SK-N-SH treated with all-trans-retinoic acid at 6 μM for 48 hours (cell line): Measurements from ENCODE around the gene GRID2IP.

ENCODE experiments used
- ATAC-seq: fragments of 200-7000 bp; cut with Tn5 transposase; 3 replicates; pipeline ENCODE4 v1.9.1; 2020; ENCODE audit warnings: mild to moderate bottlenecking, moderate library complexity
- BACH2 ChIP-seq: fragments of 250-450 bp; sonication (Bioruptor Pico); IDR thresholded peaks from 2 replicates; pipeline ENCODE4 v1.9.0; 2021; ENCODE audit warnings: mild to moderate bottlenecking, borderline replicate concordance
- CSDC2 ChIP-seq: fragments of 250-450 bp; sonication (Bioruptor Pico); IDR thresholded peaks from 2 replicates; pipeline ENCODE4 v1.5.0; 2020; ENCODE audit warnings: mild to moderate bottlenecking, moderate library complexity
- ESRRG ChIP-seq: fragments of 250-450 bp; sonication (Bioruptor Pico); IDR thresholded peaks from 2 replicates; pipeline ENCODE4 v1.6.1; 2021; ENCODE audit warnings: mild to moderate bottlenecking
- GLIS3 ChIP-seq: fragments of 250-450 bp; sonication (Bioruptor Pico); IDR thresholded peaks from 2 replicates; pipeline ENCODE4 v1.5.0; 2020; ENCODE audit warnings: mild to moderate bottlenecking, moderate library complexity
- ISL1 ChIP-seq: fragments of 250-450 bp; sonication (Bioruptor Pico); IDR thresholded peaks from 2 replicates; pipeline ENCODE4 v2.1.2; 2022; ENCODE audit warnings: mild to moderate bottlenecking, moderate library complexity
- OSR1 ChIP-seq: fragments of 250-450 bp; sonication (Bioruptor Pico); IDR thresholded peaks from 2 replicates; pipeline ENCODE4 v1.8.0; 2022; ENCODE audit warnings: moderate library complexity, mild to moderate bottlenecking, inconsistent platforms
- PPARA ChIP-seq: fragments of 250-450 bp; sonication (Bioruptor Pico); IDR thresholded peaks from 2 replicates; pipeline ENCODE4 v1.5.0; 2020; ENCODE audit warnings: mild to moderate bottlenecking, borderline replicate concordance
- RARB ChIP-seq: fragments of 250-450 bp; sonication (Bioruptor Pico); IDR thresholded peaks from 2 replicates; pipeline ENCODE4 v1.8.0; 2021; ENCODE audit warnings: mild to moderate bottlenecking, moderate library complexity
- SNAI2 ChIP-seq: fragments of 250-450 bp; sonication (Bioruptor Pico); IDR thresholded peaks from 2 replicates; pipeline ENCODE4 v1.5.0; 2020; ENCODE audit warnings: mild to moderate bottlenecking, moderate library complexity
- TCF4 ChIP-seq: fragments of 250-450 bp; sonication (Bioruptor Pico); IDR thresholded peaks from 2 replicates; pipeline ENCODE4 v1.8.0; 2021; ENCODE audit warnings: mild to moderate bottlenecking, moderate library complexity, borderline replicate concordance
- TOX ChIP-seq: fragments of 250-450 bp; sonication (Bioruptor Pico); IDR thresholded peaks from 2 replicates; pipeline ENCODE4 v1.8.0; 2021; ENCODE audit warnings: mild to moderate bottlenecking, moderate library complexity, borderline replicate concordance
- ZC3H10 ChIP-seq: fragments of 250-450 bp; sonication (Bioruptor Pico); IDR thresholded peaks from 2 replicates; pipeline ENCODE4 v1.5.1; 2021; ENCODE audit warnings: mild to moderate bottlenecking, moderate library complexity
- ZFP3 ChIP-seq: fragments of 250-450 bp; sonication (Bioruptor Pico); IDR thresholded peaks from 2 replicates; pipeline ENCODE4 v1.5.0; 2020; ENCODE audit warnings: mild to moderate bottlenecking, moderate library complexity
- ZFP30 ChIP-seq: fragments of 450-650 bp; formaldehyde crosslinking; IDR thresholded peaks from 2 replicates; pipeline ENCODE4 v1.5.0; 2022; ENCODE audit warnings: mild to moderate bottlenecking, moderate library complexity
- ZNF565 ChIP-seq: fragments of 450-650 bp; formaldehyde crosslinking; conservative IDR thresholded peaks from 2 replicates; pipeline ENCODE4 v1.5.0; 2020; ENCODE audit warnings: low read depth, mild to moderate bottlenecking, moderate library complexity
- ZNF8 ChIP-seq: fragments of 450-650 bp; formaldehyde crosslinking; IDR thresholded peaks from 2 replicates; pipeline ENCODE4 v1.5.0; 2020; ENCODE audit warnings: mild to moderate bottlenecking, moderate library complexity
- TF ChIP-seq, protein P1 (sequence below): fragments of 250-450 bp; sonication (Bioruptor Pico); IDR thresholded peaks from 2 replicates; pipeline ENCODE4 v1.8.0; 2020; ENCODE audit warnings: mild to moderate bottlenecking, moderate library complexity, borderline replicate concordance
- TF ChIP-seq, protein P2 (sequence below): fragments of 250-450 bp; sonication (Bioruptor Pico); IDR thresholded peaks from 2 replicates; pipeline ENCODE4 v1.5.1; 2020; ENCODE audit warnings: low read depth, mild to moderate bottlenecking, moderate library complexity
- TF ChIP-seq, protein P3 (sequence below): fragments of 250-450 bp; sonication (Bioruptor Pico); IDR thresholded peaks from 2 replicates; pipeline ENCODE4 v1.5.0; 2020; ENCODE audit warnings: mild to moderate bottlenecking, moderate library complexity
- TF ChIP-seq, protein P4 (sequence below): fragments of 250-450 bp; sonication (Bioruptor Pico); IDR thresholded peaks from 2 replicates; pipeline ENCODE4 v1.8.0; 2021; ENCODE audit warnings: low read depth, mild to moderate bottlenecking, moderate library complexity, borderline replicate concordance

The GRID2IP gene

DNA sequence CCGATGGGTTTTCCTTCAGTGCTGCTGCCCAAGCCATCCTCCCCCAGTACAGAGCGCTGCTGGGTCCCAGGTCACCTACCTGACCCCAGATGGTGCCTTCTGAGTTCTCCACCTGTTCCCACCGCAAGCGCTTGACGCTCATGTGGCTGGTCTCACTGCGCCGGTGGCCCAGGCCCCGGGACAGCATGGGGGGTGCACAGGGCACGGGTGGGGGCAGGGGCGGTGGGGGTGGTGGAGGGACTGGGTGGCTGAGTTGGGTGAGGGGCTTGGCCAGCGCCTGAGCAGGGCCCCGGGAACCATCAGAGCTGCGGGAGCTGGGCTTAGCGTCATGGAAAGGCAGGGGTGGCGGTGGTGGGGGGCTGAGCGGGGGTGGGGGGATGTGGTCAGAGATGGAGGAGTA lies 43.4 kb downstream of the GRID2IP start:
- TF ChIP-seq ZFP3 = no peak
- TF ChIP-seq TOX (CRISPR knock-in tag) = no peak
- TF ChIP-seq, protein P1, sequence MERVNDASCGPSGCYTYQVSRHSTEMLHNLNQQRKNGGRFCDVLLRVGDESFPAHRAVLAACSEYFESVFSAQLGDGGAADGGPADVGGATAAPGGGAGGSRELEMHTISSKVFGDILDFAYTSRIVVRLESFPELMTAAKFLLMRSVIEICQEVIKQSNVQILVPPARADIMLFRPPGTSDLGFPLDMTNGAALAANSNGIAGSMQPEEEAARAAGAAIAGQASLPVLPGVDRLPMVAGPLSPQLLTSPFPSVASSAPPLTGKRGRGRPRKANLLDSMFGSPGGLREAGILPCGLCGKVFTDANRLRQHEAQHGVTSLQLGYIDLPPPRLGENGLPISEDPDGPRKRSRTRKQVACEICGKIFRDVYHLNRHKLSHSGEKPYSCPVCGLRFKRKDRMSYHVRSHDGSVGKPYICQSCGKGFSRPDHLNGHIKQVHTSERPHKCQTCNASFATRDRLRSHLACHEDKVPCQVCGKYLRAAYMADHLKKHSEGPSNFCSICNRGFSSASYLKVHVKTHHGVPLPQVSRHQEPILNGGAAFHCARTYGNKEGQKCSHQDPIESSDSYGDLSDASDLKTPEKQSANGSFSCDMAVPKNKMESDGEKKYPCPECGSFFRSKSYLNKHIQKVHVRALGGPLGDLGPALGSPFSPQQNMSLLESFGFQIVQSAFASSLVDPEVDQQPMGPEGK (CRISPR knock-in tag) = no peak
- TF ChIP-seq ZC3H10 (CRISPR knock-in tag) = no peak
- TF ChIP-seq, protein P2, sequence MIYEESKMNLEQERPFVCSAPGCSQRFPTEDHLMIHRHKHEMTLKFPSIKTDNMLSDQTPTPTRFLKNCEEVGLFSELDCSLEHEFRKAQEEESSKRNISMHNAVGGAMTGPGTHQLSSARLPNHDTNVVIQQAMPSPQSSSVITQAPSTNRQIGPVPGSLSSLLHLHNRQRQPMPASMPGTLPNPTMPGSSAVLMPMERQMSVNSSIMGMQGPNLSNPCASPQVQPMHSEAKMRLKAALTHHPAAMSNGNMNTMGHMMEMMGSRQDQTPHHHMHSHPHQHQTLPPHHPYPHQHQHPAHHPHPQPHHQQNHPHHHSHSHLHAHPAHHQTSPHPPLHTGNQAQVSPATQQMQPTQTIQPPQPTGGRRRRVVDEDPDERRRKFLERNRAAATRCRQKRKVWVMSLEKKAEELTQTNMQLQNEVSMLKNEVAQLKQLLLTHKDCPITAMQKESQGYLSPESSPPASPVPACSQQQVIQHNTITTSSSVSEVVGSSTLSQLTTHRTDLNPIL (CRISPR knock-in tag) = no peak
- TF ChIP-seq GLIS3 (CRISPR knock-in tag) = no peak
- TF ChIP-seq ZNF565 (CRISPR knock-in tag) = no peak
- TF ChIP-seq, protein P3, sequence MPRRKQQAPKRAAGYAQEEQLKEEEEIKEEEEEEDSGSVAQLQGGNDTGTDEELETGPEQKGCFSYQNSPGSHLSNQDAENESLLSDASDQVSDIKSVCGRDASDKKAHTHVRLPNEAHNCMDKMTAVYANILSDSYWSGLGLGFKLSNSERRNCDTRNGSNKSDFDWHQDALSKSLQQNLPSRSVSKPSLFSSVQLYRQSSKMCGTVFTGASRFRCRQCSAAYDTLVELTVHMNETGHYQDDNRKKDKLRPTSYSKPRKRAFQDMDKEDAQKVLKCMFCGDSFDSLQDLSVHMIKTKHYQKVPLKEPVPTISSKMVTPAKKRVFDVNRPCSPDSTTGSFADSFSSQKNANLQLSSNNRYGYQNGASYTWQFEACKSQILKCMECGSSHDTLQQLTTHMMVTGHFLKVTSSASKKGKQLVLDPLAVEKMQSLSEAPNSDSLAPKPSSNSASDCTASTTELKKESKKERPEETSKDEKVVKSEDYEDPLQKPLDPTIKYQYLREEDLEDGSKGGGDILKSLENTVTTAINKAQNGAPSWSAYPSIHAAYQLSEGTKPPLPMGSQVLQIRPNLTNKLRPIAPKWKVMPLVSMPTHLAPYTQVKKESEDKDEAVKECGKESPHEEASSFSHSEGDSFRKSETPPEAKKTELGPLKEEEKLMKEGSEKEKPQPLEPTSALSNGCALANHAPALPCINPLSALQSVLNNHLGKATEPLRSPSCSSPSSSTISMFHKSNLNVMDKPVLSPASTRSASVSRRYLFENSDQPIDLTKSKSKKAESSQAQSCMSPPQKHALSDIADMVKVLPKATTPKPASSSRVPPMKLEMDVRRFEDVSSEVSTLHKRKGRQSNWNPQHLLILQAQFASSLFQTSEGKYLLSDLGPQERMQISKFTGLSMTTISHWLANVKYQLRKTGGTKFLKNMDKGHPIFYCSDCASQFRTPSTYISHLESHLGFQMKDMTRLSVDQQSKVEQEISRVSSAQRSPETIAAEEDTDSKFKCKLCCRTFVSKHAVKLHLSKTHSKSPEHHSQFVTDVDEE (CRISPR knock-in tag) = no peak
- no peak for TF ChIP-seq ISL1 (CRISPR knock-in tag)
- no peak for TF ChIP-seq PPARA (CRISPR knock-in tag)
- no peak for TF ChIP-seq ZFP30
- TF ChIP-seq RARB (CRISPR knock-in tag) = no peak
- no peak for TF ChIP-seq ESRRG (CRISPR knock-in tag)
- no peak for TF ChIP-seq CSDC2 (CRISPR knock-in tag)
- no peak for TF ChIP-seq OSR1 (CRISPR knock-in tag)
- no peak for TF ChIP-seq TCF4
- TF ChIP-seq SNAI2 (CRISPR knock-in tag) = no peak
- TF ChIP-seq, protein P4, sequence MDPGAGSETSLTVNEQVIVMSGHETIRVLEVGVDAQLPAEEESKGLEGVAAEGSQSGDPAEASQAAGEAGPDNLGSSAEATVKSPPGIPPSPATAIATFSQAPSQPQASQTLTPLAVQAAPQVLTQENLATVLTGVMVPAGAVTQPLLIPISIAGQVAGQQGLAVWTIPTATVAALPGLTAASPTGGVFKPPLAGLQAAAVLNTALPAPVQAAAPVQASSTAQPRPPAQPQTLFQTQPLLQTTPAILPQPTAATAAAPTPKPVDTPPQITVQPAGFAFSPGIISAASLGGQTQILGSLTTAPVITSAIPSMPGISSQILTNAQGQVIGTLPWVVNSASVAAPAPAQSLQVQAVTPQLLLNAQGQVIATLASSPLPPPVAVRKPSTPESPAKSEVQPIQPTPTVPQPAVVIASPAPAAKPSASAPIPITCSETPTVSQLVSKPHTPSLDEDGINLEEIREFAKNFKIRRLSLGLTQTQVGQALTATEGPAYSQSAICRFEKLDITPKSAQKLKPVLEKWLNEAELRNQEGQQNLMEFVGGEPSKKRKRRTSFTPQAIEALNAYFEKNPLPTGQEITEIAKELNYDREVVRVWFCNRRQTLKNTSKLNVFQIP (CRISPR knock-in tag) = no peak
- no peak for TF ChIP-seq ZNF8 (CRISPR knock-in tag)
- TF ChIP-seq BACH2 (CRISPR knock-in tag) = no peak
- no peak for ATAC-seq

DNA sequence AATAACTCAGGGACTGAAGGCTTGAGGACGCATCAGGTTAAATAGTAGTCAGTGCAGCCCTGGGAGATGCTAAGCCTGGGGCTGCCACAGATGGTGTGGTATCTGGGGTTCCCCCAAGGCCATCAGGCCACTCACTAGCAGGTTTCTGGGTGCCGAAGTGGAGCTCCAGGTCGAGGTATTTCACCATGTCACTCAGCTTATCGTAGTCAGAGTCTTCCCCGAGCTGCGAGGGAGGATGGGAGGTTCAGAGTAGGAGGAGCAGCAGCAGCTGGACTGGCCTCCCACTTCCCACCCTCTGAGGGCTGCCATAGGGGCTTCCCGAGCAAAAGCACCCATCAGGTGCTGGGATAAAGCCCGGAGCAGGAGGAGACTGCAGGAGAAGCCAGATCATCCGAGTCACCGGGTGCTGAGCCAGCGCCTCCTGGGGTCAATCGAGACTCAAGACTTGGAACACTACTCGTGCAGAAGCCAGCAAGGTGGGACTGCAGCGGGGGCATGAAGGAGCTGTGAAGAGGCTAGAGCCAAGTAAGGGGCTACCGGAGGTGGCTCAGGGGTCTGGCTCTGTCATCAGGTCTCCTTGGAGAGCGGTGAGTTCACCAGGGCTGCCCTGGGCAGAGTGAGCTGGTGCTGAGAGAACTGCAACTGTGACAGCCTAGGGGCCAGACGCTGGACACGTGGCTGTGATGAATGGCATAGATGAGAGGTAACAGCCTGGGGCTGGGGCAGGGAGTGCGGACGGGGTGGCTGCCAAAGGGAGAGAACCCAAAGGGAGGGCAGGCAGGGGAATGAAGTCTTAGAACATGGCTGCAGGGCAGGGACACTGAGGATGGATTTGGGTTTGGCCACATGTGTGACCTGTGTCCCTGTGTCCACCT lies 45.3 kb downstream of the GRID2IP start:
- TF ChIP-seq TOX (CRISPR knock-in tag) = no peak
- no peak for TF ChIP-seq ESRRG (CRISPR knock-in tag)
- TF ChIP-seq GLIS3 (CRISPR knock-in tag) = no peak
- TF ChIP-seq, all 23 proteins: peak for 0
- ATAC-seq = no peak

DNA sequence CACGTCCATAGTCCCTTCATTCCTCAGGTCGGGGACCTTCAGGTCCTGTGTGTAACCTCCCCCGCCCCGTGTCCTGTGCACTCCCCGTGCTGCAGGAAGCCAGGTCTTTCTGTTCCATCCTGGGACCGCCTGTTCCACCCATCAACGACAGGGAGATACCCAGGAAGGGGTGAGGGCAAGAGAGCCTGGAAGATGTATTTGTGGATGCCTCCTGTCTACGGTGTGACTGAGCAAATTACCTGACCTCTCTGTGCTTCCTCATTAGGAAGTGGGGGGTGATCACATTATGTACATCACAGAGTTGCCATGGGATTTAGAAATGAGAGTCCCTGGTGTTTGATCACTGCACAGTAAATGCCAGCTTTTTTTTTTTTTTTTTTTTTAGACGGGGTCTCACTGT lies 46.3 kb downstream of the GRID2IP start:
- no peak for ATAC-seq
- TF ChIP-seq SNAI2 (CRISPR knock-in tag) = no peak
- TF ChIP-seq, protein P2 (CRISPR knock-in tag) = no peak
- no peak for TF ChIP-seq ESRRG (CRISPR knock-in tag)
- no peak for TF ChIP-seq ISL1 (CRISPR knock-in tag)
- no peak for TF ChIP-seq ZC3H10 (CRISPR knock-in tag)
- TF ChIP-seq, protein P1 (CRISPR knock-in tag) = no peak
- TF ChIP-seq, protein P3 (CRISPR knock-in tag) = no peak
- no peak for TF ChIP-seq TOX (CRISPR knock-in tag)
- TF ChIP-seq ZNF565 (CRISPR knock-in tag) = no peak
- TF ChIP-seq, protein P4 (CRISPR knock-in tag) = no peak
